K562 (cell line): Measurements from ENCODE around the gene GABARAPL1. TPM values are rescaled to one million over a fixed set of nuclear protein-coding genes. Genes with fewer than 3 reads are reported as not detected.
A peak's percentile ranks its signal among the peaks of the same experiment; 100 is the strongest.

Experiments used
- CREB1 ChIP-seq, 2 experiments: sonication (generic) in 1 of 2; formaldehyde crosslinking in 1 of 2; IDR thresholded peaks; 2 replicates each; pipeline versions ENCODE4 v1.6.1 to v1.8.0; 2012 to 2022; ENCODE audit warnings: inconsistent platforms in 1 of 2, mild to moderate bottlenecking in 1 of 2, missing genetic modification reagents in 1 of 2, moderate library complexity in 1 of 2
- EGR1 ChIP-seq: fragments of 450-650 bp; conservative IDR thresholded peaks from 2 replicates; pipeline ENCODE4 v1.6.1; 2017; ENCODE audit warnings: mild to moderate bottlenecking
- FOXJ2 ChIP-seq: fragments of 200-800 bp; sonication (Bioruptor generic); IDR thresholded peaks from 2 replicates; pipeline ENCODE4 v1.6.1; 2016; ENCODE audit warnings: missing genetic modification characterization, missing compliant biosample characterization
- JUN ChIP-seq, 2 experiments: sonication (generic) in 1 of 2; formaldehyde crosslinking in 1 of 2; IDR thresholded peaks; 2 replicates each; pipeline versions ENCODE4 v1.6.1 to v1.8.0; 2012 to 2022; ENCODE audit warnings: borderline replicate concordance in 2 of 2, mild to moderate bottlenecking in 2 of 2, improper control_type of control experiment in 1 of 2, low read depth in 1 of 2, low read length in 1 of 2, missing genetic modification reagents in 1 of 2
- L3MBTL2 ChIP-seq: fragments of 450-650 bp; IDR thresholded peaks from 2 replicates; pipeline ENCODE4 v1.6.1; 2016; ENCODE audit warnings: mild to moderate bottlenecking, moderate library complexity
- MEF2A ChIP-seq: IDR thresholded peaks from 2 replicates; pipeline ENCODE4 v1.6.1; 2011; ENCODE audit warnings: low read depth, mild to moderate bottlenecking, low read length, moderate library complexity; ENCODE audit not compliant: control insufficient read depth
- POLR2H ChIP-seq: IDR thresholded peaks from 2 replicates; pipeline ENCODE4 v1.6.1; 2016; ENCODE audit warnings: missing genetic modification characterization, low read depth, mild to moderate bottlenecking, control low read depth, missing compliant biosample characterization, moderate library complexity
- SMARCA4 ChIP-seq: fragments of 450-650 bp; IDR thresholded peaks from 2 replicates; pipeline ENCODE4 v1.6.1; 2016
- SREBF2 ChIP-seq: sonication (generic); formaldehyde crosslinking; IDR thresholded peaks from 2 replicates; pipeline ENCODE4 v1.4.0; 2020; ENCODE audit warnings: mild to moderate bottlenecking, missing genetic modification reagents
- ZNF124 ChIP-seq: sonication (generic); formaldehyde crosslinking; IDR thresholded peaks from 2 replicates; pipeline ENCODE4 v1.8.1; 2022; ENCODE audit warnings: missing genetic modification reagents
- polyA plus RNA-seq, 8 experiments: library from polyadenylated mRNA; depleted of rRNA in 4 of 8; stranded (reverse) in 5 of 8; unstranded in 3 of 8; fragments of >200 nt; fragmentation: Nextera tagmentation in 2 of 8; fragmentation: Illumina TruSeq in 1 of 8; extraction: Ambion mirVana in 2 of 8; extraction: Trizol in 1 of 8; gene quantifications; 2 replicates each; pipeline versions ENCODE4 v1.2.1 to v1.2.3, GENCODE V29; 2011 to 2014; ENCODE audit warnings: inconsistent platforms in 1 of 8, missing spikeins in 1 of 8
- total RNA-seq, 7 experiments: library from RNA; depleted of rRNA in 6 of 7; stranded (reverse); fragments of >200 nt in 6 of 7; fragmentation: Illumina TruSeq in 2 of 7; extraction: Trizol in 2 of 7; gene quantifications; 2 replicates each; pipeline versions ENCODE4 v1.2.1 to v1.2.3, GENCODE V29; 2011 to 2021; ENCODE audit warnings: low replicate concordance in 1 of 7
- TF ChIP-seq, protein P1 (sequence below), 2 experiments: fragments of 450-650 bp in 1 of 2; sonication (generic) in 1 of 2; formaldehyde crosslinking in 1 of 2; IDR thresholded peaks; 2 replicates each; pipeline versions ENCODE4 v1.7.1 to v1.9.0; 2016 to 2022; ENCODE audit warnings: inconsistent platforms in 1 of 2, mild to moderate bottlenecking in 1 of 2, missing genetic modification reagents in 1 of 2
- TF ChIP-seq, protein P2 (sequence below): sonication (generic); formaldehyde crosslinking; IDR thresholded peaks from 2 replicates; pipeline ENCODE4 v1.9.0; 2022; ENCODE audit warnings: mild to moderate bottlenecking, missing genetic modification reagents
- TF ChIP-seq, protein P3 (sequence below): IDR thresholded peaks from 3 replicates; pipeline ENCODE4 v1.6.1; 2011; ENCODE audit warnings: borderline replicate concordance, mild to moderate bottlenecking, moderate library complexity; ENCODE audit not compliant: insufficient read length; ENCODE audit errors: extremely low read depth

GABARAPL1 gene
- total and polyA plus RNA-seq, 9 of the 15 experiments (the other 6 are each of a cell fraction or from before 2014, with no cell fraction given), result 2.3 to 15.9 (median 11.3) TPM

DNA sequence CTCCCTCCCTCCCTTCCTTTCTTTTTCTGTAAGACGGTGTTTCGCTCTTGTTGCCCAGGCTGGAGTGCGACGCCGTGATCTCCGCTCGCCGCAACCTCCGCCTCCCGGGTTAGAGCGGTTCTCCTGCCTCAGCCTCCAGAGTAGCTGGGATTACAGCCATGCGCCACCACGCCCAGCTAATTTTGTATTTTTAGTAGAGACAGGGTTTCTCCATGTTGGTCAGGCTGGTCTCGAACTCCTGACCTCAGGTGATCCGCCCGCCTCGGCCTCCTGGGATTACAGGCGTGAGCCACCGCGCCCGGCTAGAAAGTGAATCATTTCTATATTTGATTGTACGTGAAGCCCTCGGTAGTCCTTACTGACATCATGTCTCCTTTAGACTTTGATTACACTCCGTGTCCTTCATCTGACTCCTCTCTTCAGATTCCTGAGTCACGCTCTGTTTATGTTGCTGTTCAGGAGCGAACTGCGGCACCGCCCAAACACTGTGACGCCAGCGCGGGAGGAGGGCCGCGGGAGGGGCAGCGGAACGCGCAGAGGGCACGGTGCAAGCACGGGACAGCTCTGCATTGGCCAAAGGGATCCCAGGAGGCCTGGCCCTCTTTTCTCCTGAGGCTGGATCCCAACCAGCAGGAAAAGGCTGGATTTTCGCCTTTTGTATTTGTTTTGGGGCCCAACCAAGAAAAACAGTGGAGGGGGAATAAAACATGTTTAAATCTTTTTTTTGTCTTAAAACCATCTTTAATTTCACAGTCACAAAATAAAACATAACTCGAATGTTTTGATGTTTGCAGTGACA is 538 bp upstream of the GABARAPL1 start (continued):
- TF ChIP-seq, protein P1, sequence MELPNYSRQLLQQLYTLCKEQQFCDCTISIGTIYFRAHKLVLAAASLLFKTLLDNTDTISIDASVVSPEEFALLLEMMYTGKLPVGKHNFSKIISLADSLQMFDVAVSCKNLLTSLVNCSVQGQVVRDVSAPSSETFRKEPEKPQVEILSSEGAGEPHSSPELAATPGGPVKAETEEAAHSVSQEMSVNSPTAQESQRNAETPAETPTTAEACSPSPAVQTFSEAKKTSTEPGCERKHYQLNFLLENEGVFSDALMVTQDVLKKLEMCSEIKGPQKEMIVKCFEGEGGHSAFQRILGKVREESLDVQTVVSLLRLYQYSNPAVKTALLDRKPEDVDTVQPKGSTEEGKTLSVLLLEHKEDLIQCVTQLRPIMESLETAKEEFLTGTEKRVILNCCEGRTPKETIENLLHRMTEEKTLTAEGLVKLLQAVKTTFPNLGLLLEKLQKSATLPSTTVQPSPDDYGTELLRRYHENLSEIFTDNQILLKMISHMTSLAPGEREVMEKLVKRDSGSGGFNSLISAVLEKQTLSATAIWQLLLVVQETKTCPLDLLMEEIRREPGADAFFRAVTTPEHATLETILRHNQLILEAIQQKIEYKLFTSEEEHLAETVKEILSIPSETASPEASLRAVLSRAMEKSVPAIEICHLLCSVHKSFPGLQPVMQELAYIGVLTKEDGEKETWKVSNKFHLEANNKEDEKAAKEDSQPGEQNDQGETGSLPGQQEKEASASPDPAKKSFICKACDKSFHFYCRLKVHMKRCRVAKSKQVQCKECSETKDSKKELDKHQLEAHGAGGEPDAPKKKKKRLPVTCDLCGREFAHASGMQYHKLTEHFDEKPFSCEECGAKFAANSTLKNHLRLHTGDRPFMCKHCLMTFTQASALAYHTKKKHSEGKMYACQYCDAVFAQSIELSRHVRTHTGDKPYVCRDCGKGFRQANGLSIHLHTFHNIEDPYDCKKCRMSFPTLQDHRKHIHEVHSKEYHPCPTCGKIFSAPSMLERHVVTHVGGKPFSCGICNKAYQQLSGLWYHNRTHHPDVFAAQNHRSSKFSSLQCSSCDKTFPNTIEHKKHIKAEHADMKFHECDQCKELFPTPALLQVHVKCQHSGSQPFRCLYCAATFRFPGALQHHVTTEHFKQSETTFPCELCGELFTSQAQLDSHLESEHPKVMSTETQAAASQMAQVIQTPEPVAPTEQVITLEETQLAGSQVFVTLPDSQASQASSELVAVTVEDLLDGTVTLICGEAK (IDR thresholded peaks at IDR 0.05), result no peak
- TF ChIP-seq, protein P1 (CRISPR knock-in tag; IDR thresholded peaks at IDR 0.05), result no peak
- TF ChIP-seq EGR1, result no peak
- TF ChIP-seq, protein P2, sequence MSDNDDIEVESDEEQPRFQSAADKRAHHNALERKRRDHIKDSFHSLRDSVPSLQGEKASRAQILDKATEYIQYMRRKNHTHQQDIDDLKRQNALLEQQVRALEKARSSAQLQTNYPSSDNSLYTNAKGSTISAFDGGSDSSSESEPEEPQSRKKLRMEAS, result peak; percentile 33; the same call in 1 of the 2 replicates
- TF ChIP-seq, protein P3, sequence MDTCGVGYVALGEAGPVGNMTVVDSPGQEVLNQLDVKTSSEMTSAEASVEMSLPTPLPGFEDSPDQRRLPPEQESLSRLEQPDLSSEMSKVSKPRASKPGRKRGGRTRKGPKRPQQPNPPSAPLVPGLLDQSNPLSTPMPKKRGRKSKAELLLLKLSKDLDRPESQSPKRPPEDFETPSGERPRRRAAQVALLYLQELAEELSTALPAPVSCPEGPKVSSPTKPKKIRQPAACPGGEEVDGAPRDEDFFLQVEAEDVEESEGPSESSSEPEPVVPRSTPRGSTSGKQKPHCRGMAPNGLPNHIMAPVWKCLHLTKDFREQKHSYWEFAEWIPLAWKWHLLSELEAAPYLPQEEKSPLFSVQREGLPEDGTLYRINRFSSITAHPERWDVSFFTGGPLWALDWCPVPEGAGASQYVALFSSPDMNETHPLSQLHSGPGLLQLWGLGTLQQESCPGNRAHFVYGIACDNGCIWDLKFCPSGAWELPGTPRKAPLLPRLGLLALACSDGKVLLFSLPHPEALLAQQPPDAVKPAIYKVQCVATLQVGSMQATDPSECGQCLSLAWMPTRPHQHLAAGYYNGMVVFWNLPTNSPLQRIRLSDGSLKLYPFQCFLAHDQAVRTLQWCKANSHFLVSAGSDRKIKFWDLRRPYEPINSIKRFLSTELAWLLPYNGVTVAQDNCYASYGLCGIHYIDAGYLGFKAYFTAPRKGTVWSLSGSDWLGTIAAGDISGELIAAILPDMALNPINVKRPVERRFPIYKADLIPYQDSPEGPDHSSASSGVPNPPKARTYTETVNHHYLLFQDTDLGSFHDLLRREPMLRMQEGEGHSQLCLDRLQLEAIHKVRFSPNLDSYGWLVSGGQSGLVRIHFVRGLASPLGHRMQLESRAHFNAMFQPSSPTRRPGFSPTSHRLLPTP, result peak; percentile 14
- TF ChIP-seq SMARCA4, result peak; percentile 44; the same call in 1 of the 2 replicates
- TF ChIP-seq CREB1 (IDR thresholded peaks at IDR 0.05), result peak; percentile 78
- peak; percentile 80 for TF ChIP-seq CREB1 (CRISPR knock-in tag; IDR thresholded peaks at IDR 0.05)
- TF ChIP-seq MEF2A, result peak; percentile 60; the same call in 1 of the 2 replicates
- peak; percentile 89 for TF ChIP-seq FOXJ2 (tag)
- peak; percentile 83 for TF ChIP-seq POLR2H (tag)
- TF ChIP-seq ZNF124 (CRISPR knock-in tag), result no peak
- peak; percentile 44; the same call in 1 of the 2 replicates for TF ChIP-seq L3MBTL2
- TF ChIP-seq JUN (IDR thresholded peaks at IDR 0.05; ENCODE audit: borderline replicate concordance, low read depth, low read length), result peak; percentile 61; the same call in 1 of the 2 replicates
- TF ChIP-seq JUN (CRISPR knock-in tag; IDR thresholded peaks at IDR 0.05; ENCODE audit: borderline replicate concordance), result 0 out of 2 replicates have a peak, but pooled peaks have one; percentile 66
- no peak for TF ChIP-seq SREBF2 (CRISPR knock-in tag)
